ENCODE data around the gene KRTAP9-1. TPM values are rescaled to one million over a fixed set of nuclear protein-coding genes. Genes with fewer than 3 reads are reported as not detected.

Gene KRTAP9-1
- total RNA-seq, 1 experiment from 2014 or later: not detected

- Mint-ChIP-seq H3K27me3 (ENCODE audit: low read depth) (no peaks in the 10 kb centered on the region), H3K36me3 (no peaks in the 10 kb centered on the region), H3K4me1 (no peaks in the 10 kb centered on the region; the same call in none of the 2 replicates), H3K9me3 (no peaks in the 10 kb centered on the region), H3K4me3 (no peak overlapping the region), H3K27ac (no peak overlapping the region)
- DNase-seq (ENCODE audit: low spot score) (no peak), ATAC-seq (no peak)
- TF ChIP-seq ARID4B (CRISPR knock-in tag; IDR thresholded peaks at IDR 0.05; ENCODE audit: borderline replicate concordance) (no peak), MXD4 (CRISPR knock-in tag; IDR thresholded peaks at IDR 0.05; ENCODE audit: borderline replicate concordance) (no peak)
- POLR2A ChIA-PET: no interaction called here
- CTCF ChIA-PET: no interaction called here
Measured at GRCh38 chr17:41163828-41164227, 25.9 kb upstream of the KRTAP9-1 start.

GRCh38 chr17:41167561-41167960 lies 22.1 kb upstream of the KRTAP9-1 start:
- CTCF ChIA-PET: no interaction called here

DNA sequence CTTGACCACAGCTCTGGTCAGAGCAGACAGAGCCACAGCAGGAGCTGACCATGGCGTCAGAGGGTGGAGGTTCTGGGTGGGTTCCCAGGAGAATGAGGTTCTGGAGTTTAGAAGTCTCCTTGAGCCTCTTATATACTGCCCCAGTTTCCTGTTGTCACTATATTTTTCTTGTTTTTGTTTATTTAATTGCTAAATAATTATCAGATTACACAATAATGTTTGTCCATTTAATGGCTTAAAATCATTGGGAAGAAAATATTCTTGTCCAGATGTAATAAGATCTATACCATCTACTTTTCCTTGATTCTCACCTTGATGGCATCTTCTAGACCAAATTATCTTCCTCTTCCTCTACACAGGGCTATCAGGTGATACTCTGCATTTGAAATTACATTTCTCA lies 21.6 kb upstream of the KRTAP9-1 start, which contains the start of gene KRTAP4-3:
KRTAP4-3 (minus strand) TSS at position 101 of the 400 bp plus-strand sequence; CDS start at position 52, 49 bp downstream.
- ATAC-seq (no peak), DNase-seq (ENCODE audit: low spot score) (no peak)
- Mint-ChIP-seq H3K4me1 (no peaks in the 10 kb centered on the region; the same call in none of the 2 replicates), H3K27ac (no peak within 1 kb of the TSS), H3K4me3 (no peak within 1 kb of the TSS), H3K36me3 (no peaks in the 10 kb centered on the region), H3K9me3 (no peaks in the 10 kb centered on the region), H3K27me3 (ENCODE audit: low read depth) (no peaks in the 10 kb centered on the region)
- ChIA-PET CTCF (no interaction called here), POLR2A (no interaction called here)
- no peak for TF ChIP-seq ZBTB21 (CRISPR knock-in tag; IDR thresholded peaks at IDR 0.05; ENCODE audit: borderline replicate concordance)
- TF ChIP-seq E2F1 (CRISPR knock-in tag; IDR thresholded peaks at IDR 0.05): no peak
- TF ChIP-seq FOXP4 (CRISPR knock-in tag; IDR thresholded peaks at IDR 0.05): no peak
- TF ChIP-seq SOX15 (CRISPR knock-in tag; IDR thresholded peaks at IDR 0.05): no peak
- TF ChIP-seq IRF1 (CRISPR knock-in tag; IDR thresholded peaks at IDR 0.05): no peak
- no peak for TF ChIP-seq GABPB1 (CRISPR knock-in tag; IDR thresholded peaks at IDR 0.05)
- no peak for TF ChIP-seq GTF2I (CRISPR knock-in tag; conservative IDR thresholded peaks at IDR 0.05)
- TF ChIP-seq RORB (CRISPR knock-in tag; IDR thresholded peaks at IDR 0.05): no peak
- no peak for TF ChIP-seq ETV6 (CRISPR knock-in tag; IDR thresholded peaks at IDR 0.05)
- no peak for TF ChIP-seq NR1H2 (CRISPR knock-in tag; IDR thresholded peaks at IDR 0.05)
- TF ChIP-seq, protein P1, sequence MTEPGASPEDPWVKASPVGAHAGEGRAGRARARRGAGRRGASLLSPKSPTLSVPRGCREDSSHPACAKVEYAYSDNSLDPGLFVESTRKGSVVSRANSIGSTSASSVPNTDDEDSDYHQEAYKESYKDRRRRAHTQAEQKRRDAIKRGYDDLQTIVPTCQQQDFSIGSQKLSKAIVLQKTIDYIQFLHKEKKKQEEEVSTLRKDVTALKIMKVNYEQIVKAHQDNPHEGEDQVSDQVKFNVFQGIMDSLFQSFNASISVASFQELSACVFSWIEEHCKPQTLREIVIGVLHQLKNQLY (CRISPR knock-in tag; IDR thresholded peaks at IDR 0.05): no peak

More at GRCh38 chr17:41167561-41167960, 22.1 kb upstream of the KRTAP9-1 start:
- no peaks in the 10 kb centered on the region for H3K27me3 Mint-ChIP-seq (ENCODE audit: low read depth)
- POLR2A ChIA-PET: no interaction called here
- no peaks in the 10 kb centered on the region for H3K36me3 Mint-ChIP-seq
- TF ChIP-seq, protein P2, sequence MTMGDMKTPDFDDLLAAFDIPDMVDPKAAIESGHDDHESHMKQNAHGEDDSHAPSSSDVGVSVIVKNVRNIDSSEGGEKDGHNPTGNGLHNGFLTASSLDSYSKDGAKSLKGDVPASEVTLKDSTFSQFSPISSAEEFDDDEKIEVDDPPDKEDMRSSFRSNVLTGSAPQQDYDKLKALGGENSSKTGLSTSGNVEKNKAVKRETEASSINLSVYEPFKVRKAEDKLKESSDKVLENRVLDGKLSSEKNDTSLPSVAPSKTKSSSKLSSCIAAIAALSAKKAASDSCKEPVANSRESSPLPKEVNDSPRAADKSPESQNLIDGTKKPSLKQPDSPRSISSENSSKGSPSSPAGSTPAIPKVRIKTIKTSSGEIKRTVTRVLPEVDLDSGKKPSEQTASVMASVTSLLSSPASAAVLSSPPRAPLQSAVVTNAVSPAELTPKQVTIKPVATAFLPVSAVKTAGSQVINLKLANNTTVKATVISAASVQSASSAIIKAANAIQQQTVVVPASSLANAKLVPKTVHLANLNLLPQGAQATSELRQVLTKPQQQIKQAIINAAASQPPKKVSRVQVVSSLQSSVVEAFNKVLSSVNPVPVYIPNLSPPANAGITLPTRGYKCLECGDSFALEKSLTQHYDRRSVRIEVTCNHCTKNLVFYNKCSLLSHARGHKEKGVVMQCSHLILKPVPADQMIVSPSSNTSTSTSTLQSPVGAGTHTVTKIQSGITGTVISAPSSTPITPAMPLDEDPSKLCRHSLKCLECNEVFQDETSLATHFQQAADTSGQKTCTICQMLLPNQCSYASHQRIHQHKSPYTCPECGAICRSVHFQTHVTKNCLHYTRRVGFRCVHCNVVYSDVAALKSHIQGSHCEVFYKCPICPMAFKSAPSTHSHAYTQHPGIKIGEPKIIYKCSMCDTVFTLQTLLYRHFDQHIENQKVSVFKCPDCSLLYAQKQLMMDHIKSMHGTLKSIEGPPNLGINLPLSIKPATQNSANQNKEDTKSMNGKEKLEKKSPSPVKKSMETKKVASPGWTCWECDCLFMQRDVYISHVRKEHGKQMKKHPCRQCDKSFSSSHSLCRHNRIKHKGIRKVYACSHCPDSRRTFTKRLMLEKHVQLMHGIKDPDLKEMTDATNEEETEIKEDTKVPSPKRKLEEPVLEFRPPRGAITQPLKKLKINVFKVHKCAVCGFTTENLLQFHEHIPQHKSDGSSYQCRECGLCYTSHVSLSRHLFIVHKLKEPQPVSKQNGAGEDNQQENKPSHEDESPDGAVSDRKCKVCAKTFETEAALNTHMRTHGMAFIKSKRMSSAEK (CRISPR knock-in tag; IDR thresholded peaks at IDR 0.05; ENCODE audit: borderline replicate concordance): no peak
- TF ChIP-seq ZNF416 (CRISPR knock-in tag; IDR thresholded peaks at IDR 0.05): no peak
- no peak for TF ChIP-seq CBFB (CRISPR knock-in tag; IDR thresholded peaks at IDR 0.05; ENCODE audit: low read depth)
- H3K27ac Mint-ChIP-seq: no peak overlapping the region
- no peak overlapping the region for H3K4me3 Mint-ChIP-seq
- ATAC-seq: no peak
- no peaks in the 10 kb centered on the region for H3K9me3 Mint-ChIP-seq
- no peak for DNase-seq (ENCODE audit: low spot score)
- H3K4me1 Mint-ChIP-seq: no peaks in the 10 kb centered on the region; the same call in none of the 2 replicates

All from WTC11 (cell line).